Measurements from ENCODE around the gene NUDT13. TPM values are rescaled to one million over a fixed set of nuclear protein-coding genes. Genes with fewer than 3 reads are reported as not detected.

NUDT13 gene
- total RNA-seq, 1 donor from 2014 or later = 3.1 TPM

DNA sequence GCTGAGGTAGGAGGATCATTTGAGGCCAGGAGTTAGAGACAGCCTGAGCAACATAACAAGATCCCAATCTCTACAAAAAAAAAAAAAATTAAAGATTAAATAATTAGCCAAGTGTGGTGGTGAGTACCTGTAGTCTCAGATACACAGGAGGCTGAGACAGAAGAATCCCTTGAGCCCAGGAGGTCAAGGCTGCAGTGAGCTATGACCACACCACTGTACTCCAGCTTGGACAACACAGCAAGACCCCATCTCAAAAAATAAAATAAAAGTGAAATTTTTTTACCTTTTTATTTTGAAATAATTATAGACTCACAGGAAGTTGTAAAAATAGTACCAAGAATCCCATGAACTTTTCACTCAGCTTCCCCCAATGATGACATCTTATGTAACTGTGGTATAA lies 62.6 kb downstream of the NUDT13 start:
- H3K36me3 Mint-ChIP-seq = no peaks in the 10 kb centered on the region
- no peaks in the 10 kb centered on the region for H3K27me3 Mint-ChIP-seq
- DNase-seq (ENCODE audit: extremely low spot score, unreplicated experiment) = no peak
- peaks cover 5% of the 10 kb centered on the region for H3K4me1 Mint-ChIP-seq (ENCODE audit: unreplicated experiment)
- no peak overlapping the region for H3K27ac Mint-ChIP-seq
- H3K9me3 Mint-ChIP-seq = no peaks in the 10 kb centered on the region
- TF ChIP-seq, protein P1, sequence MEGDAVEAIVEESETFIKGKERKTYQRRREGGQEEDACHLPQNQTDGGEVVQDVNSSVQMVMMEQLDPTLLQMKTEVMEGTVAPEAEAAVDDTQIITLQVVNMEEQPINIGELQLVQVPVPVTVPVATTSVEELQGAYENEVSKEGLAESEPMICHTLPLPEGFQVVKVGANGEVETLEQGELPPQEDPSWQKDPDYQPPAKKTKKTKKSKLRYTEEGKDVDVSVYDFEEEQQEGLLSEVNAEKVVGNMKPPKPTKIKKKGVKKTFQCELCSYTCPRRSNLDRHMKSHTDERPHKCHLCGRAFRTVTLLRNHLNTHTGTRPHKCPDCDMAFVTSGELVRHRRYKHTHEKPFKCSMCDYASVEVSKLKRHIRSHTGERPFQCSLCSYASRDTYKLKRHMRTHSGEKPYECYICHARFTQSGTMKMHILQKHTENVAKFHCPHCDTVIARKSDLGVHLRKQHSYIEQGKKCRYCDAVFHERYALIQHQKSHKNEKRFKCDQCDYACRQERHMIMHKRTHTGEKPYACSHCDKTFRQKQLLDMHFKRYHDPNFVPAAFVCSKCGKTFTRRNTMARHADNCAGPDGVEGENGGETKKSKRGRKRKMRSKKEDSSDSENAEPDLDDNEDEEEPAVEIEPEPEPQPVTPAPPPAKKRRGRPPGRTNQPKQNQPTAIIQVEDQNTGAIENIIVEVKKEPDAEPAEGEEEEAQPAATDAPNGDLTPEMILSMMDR (conservative IDR thresholded peaks at IDR 0.05) = no peak
- no peak overlapping the region for H3K4me3 Mint-ChIP-seq

DNA sequence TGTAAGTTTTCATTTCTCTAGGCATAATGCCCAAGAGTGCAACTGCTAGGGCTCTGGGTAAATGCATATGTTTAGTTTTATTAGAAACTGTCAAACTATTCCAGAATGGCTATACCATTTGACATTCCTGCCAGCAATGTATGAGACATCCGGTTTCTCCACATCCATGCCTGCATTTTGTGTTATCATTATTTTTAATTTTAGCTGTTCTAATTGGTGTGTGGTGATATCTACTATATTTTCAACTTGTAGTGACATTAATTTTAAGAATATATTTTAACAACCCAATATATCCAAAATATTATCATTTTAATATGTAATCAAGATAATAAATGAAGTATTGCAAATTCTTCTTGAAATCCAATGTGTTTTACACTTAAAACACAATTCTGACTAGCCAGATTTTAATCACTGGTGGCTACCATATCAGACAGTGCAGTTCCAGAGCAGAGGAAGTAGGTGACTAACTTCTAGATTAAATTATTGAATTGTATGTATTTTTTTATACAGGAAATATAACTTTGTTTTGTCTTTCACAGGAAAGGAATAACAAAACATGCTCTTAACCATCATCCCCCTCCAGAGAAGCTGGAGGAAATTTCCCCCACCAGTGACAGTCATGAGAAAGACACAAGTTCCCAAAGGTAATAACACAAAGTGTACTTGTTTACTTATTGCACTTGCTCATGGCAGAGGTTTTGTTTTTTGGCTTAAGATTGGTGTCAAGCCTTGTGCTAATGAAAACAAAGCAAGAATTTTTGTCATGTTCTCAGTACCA lies 64.1 kb downstream of the NUDT13 start:
- no peaks in the 10 kb centered on the region for H3K27me3 Mint-ChIP-seq
- no peak overlapping the region for H3K27ac Mint-ChIP-seq
- no peaks in the 10 kb centered on the region for H3K4me1 Mint-ChIP-seq (ENCODE audit: unreplicated experiment)
- DNase-seq (ENCODE audit: extremely low spot score, unreplicated experiment) = no peak
- no peaks in the 10 kb centered on the region for H3K9me3 Mint-ChIP-seq
- no peak overlapping the region for H3K4me3 Mint-ChIP-seq
- H3K36me3 Mint-ChIP-seq = no peaks in the 10 kb centered on the region
- TF ChIP-seq, protein P1 (conservative IDR thresholded peaks at IDR 0.05) = no peak

Other genes starting within 250 kb of the NUDT13 start
- gene OIT3, start 216.7 kb upstream of the NUDT13 start, total RNA-seq (ENCODE audit: low replicate concordance) = 0.17 TPM in 1 of 2 replicates, not detected in the other
- gene PLA2G12B, start 155.6 kb upstream of the NUDT13 start, total RNA-seq (ENCODE audit: low replicate concordance) = 1.2 and 4.2 TPM in 2 replicates
- gene P4HA1, start 13.6 kb upstream of the NUDT13 start, total RNA-seq (ENCODE audit: low replicate concordance) = 24.6 and 38.9 TPM in 2 replicates
- 26.5 and 27.9 TPM in 2 replicates for gene ECD, start 57.6 kb downstream of the NUDT13 start, total RNA-seq (ENCODE audit: low replicate concordance)
- 25.0 and 29.8 TPM in 2 replicates for gene FAM149B1, start 57.7 kb downstream of the NUDT13 start, total RNA-seq (ENCODE audit: low replicate concordance)
- 28.6 and 41.8 TPM in 2 replicates for gene DNAJC9, start 136.8 kb downstream of the NUDT13 start, total RNA-seq (ENCODE audit: low replicate concordance)
- gene MRPS16, start 142.2 kb downstream of the NUDT13 start, total RNA-seq (ENCODE audit: low replicate concordance) = 107 and 115 TPM in 2 replicates
- gene CFAP70, start 248.4 kb downstream of the NUDT13 start, total RNA-seq (ENCODE audit: low replicate concordance) = 4.9 and 9.7 TPM in 2 replicates

Measured in type B pancreatic cell (in vitro differentiated cells).